GM12892 (cell line): ENCODE data around the gene SGCE.

ENCODE experiments used
- POLR2A ChIP-seq: IDR thresholded peaks from 2 replicates; pipeline ENCODE4 v1.6.1; 2011; ENCODE audit warnings: low read depth, low read length, control low read depth
- POLR2AphosphoS5 ChIP-seq: IDR thresholded peaks from 2 replicates; pipeline ENCODE4 v1.6.1; 2011; ENCODE audit warnings: low read depth, low read length, control low read depth
- TAF1 ChIP-seq: IDR thresholded peaks from 2 replicates; pipeline ENCODE4 v1.6.1; 2011; ENCODE audit warnings: low read depth, mild to moderate bottlenecking, control low read depth, low read length, borderline replicate concordance

GRCh38 chr7:94650147-94651051, 5.5 kb downstream of the SGCE start:
- no peak for TF ChIP-seq POLR2A
- no peak for TF ChIP-seq POLR2AphosphoS5
- no peak for TF ChIP-seq TAF1
